Head of caudate nucleus (tissue), 42 donors: ENCODE results near the gene TSSK2.
"Not testable (repeated sequence)": the region's sequence is repeated elsewhere in the genome, so short reads cannot be mapped to it uniquely, and the experiment has no call there.

Experiments used
- DNase-seq, 42 donors: peaks; one replicate each; pipeline versions ENCODE4 v3.0.0 to v3.0.0-alpha.2; 2020 to 2021; ENCODE audit warnings: mixed read lengths in 7 of 42
- intact Hi-C: fragments of 100-400 bp; cut with DNase I; formaldehyde crosslinking; loops from one replicate; pipeline ENCODE4 v1.15.0; 2022

The TSSK2 gene

GRCh38 chr22:19151329-19152191, 20.5 kb downstream of the TSSK2 start:
- intact Hi-C loops = no loop called here
- DNase-seq = no peak

DNA sequence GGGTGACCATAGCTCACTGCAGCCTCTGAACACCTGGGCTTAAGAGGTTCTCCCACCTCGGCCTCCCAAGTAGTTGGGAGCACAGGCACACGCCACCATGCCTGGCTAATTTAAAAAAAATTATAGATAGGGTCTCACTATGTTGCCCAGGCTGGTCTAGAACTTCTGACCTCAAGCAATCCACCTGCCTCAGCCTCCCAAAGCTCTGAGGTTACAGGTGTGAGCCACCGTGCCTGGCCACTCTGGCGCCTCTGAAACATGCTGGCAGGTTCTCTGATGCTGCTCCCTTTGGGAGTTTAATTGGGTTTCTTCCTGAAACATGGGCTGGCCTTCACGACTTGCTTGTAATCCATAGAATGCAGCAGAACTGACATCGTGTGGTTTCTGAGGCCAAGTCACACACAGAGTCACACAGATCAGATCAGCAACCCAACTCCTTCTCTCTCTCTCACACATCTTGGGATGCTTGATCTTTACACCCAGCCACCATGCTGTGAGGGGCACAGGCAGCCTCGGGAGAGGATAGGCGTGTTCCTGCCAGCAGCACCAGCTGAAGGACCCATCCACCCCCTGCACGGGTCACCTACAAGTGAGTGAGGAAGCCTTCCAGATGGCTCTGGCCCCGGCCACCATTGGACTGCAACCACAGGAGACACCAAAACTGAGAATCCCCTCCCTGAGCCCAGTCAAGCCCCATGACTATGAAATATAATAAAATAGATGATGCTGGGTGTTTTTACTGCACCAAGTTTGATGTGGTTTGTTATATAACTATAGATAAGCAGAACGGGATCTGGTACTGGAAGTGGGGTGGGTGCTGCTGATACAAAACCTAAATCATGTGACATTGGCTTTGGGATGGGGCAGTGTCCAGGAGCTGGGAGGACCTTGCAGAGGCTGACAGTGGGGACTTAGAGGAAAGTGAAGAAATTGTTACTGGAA, 22.1 kb downstream of the TSSK2 start:
- DNase-seq = no peak
- intact Hi-C loops = no loop called here

DNA sequence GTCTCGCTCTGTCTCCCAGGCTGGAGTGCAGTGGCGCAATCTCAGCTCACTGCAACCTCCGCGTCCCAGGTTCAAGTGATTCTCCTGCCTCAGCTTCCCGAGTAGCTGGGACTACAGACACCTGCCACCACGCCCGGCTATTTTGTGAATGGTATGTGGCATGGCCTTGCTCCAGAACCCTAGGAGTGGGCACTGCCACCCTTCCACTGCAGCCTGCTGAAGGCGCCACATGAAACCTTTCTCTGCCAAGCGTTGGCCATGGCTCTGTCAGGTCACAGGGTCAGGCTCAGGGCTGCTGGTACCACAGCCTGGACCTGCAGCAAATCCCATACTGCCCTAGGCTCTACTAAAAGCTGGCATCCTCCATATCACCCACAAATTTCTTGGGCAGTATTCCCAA, 25.0 kb downstream of the TSSK2 start:
- intact Hi-C loops, DNase-seq: not testable (repeated sequence)

DNA sequence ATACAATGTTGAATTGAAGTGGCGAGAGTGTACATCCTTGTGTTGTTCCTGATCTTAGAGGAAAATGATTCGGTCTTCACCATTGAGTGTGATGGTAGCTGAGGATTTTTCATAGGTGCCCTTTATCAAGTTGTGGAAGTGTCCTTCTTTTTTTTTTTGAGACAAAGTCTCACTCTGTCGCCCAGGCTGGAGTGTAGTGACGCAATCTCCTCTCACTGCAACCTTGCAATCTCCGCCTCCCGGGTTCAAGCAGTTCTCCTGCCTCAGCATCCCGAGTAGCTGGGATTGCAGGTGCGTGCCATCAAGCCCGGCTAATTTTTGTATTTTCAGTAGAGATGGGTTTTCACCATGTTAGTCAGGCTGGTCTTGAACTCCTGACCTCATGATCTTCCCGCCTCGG, 27.5 kb downstream of the TSSK2 start:
- DNase-seq, intact Hi-C loops: not testable (repeated sequence)

GRCh38 chr22:19164425-19164824, 33.3 kb downstream of the TSSK2 start:
- intact Hi-C loops = no loop called here
- DNase-seq = no peak

GRCh38 chr22:19166421-19166820, 35.3 kb downstream of the TSSK2 start:
- intact Hi-C loops = no loop called here
- DNase-seq = no peak

GRCh38 chr22:19167106-19167869, 36.2 kb downstream of the TSSK2 start:
- DNase-seq = no peak
- intact Hi-C loops = no loop called here

GRCh38 chr22:19168088-19168890, 37.2 kb downstream of the TSSK2 start:
- DNase-seq = no peak
- intact Hi-C loops = no loop called here

DNA sequence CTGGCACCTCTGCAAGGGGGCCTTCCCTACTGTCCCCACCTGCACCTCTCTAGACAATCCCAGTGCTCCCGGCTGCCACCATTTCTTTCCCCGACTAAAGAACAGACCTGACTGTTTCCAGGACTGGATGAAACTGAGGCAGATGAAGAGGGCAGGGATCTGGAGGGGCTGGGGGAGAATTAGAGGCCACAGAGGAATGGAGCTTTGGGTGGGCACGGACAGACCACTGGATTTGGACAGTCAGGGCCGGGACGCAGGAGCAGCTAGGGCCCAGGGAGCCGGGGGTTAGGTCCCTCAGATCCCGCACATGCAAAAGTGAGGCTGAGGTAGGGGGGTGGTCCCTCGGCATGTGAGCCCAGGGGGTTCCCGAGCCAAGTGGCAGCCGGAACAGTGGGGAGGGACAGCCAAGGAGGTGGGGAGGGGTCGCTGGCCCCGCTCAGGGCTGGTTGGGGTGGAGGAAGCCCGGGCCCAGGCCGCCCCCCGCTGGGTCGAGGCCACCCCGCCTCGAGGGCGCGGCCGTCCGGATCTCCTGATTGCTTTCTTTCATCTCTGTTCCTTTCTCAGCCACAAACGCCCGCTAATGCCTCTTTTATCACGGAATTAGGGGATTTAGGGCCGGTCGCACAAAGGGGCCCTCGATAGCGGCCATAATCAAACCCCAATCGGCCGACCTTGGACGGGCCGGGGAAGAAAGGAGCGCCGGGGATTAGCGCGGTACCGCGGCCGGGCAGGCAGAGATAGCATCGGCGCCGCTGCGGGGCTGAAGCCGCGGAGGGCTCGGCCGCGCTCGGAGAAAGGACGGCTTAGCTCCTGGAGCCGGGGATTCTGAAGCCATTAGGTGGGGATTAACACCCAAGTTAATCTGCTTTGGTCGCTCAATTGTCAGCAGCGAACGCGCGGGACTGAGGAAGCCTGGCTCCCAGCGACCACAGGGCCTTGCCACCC, 38.2 kb downstream of the TSSK2 start:
- intact Hi-C loops = no loop called here
- DNase-seq = no peak

DNA sequence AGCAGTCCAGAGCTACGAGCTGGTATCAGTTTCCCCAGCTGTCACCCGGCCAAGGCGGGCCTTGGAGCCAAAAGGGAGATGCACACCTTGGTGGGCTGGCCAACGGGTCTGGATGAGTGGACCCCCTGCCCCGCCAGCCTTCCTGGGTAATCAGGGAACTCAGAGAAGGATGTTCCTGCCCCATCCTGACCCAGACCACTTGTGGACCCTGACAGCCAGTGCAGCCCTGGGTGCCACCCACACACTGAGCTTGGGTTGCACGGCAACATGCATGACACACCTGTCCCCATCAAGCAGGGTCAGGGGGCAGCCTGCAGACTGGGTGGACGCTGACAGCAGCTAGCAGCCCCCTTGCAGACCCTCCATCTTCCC, 38.8 kb downstream of the TSSK2 start:
- intact Hi-C loops = no loop called here
- DNase-seq = no peak

DNA sequence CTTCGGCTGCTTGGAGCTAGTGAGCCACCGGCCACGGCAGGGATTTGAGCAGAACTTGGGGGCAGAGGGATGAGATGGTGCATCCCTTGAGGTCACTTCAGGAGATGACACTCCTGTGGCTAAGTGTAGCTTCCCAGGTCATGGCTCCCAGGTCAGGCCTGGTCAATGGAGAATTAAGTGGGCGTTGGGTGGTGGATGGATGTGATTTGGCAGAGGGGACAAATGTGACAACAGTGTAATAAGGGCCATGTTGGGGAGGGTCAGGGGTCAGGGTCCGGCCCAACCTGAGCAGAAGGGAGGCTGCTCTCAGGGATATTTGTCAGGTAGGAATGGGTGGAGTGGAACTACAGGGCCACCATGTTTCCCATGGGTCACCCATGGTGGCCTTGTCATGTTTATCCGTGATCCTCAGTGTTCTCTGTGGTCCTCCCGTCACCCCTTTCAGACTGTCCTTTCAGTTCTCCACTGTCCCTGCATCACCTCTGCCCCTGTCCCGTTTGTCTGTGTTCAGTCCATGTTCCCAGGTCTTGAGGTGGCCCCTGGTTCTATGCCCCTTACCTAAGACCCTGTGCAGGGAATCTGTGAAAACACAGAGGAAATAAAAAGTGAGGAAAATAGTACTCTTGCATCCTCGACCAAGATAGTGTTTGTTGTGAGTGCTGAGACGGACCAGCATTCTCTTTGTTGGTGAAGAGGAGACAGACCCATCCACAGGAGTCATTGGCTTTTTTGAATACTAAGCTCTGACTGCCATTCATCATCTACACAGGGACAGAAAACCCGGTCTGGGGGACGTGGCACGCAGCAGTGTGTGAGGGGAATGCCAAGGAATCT, 41.3 kb downstream of the TSSK2 start:
- intact Hi-C loops = no loop called here
- DNase-seq = no peak

- DNase-seq = no peak
- intact Hi-C loops = no loop called here
These were observed 42.2 kb downstream of the TSSK2 start for GRCh38 chr22:19173047-19174035.

- peak in 2 of 42 donors; percentile 28 to 31 for DNase-seq
- intact Hi-C loops = loop anchor here (5.0 kb wide), 2 partner anchors 32 to 258 kb away; partner anchors contain the start of genes ESS2, HIRA and MRPL40
These were observed 43.3 kb downstream of the TSSK2 start for GRCh38 chr22:19174106-19175025.

DNA sequence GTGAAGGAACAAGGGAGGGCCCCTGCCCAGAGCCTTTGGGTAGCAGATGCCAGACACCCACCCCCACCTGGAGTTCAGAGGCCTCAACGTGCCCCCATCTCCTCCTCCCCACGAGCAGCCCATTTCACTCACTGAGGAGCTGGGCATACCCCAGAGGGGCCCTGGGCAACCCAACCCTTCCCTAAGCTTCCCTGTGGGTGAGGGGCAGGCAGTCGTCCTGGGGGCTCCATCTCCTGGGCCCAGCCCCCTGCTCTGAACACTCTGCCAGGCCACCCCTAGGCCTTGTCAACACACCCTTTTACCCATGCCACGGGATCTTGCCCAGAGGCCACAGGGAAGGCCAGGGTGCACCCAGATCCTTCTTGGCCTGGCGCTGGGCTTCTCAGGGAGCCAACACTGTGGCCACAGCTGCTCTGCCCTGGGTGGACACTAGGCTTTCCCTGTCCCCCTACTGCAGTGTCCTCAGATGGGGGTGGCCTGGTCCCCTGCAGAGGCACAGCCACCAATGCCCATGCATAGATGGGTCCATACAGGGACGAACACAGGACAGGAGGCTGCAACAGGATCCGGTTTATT, 44.0 kb downstream of the TSSK2 start:
- no peak for DNase-seq
- intact Hi-C loops = loop anchor here (5.0 kb wide), 2 partner anchors 33 to 257 kb away; partner anchors contain the start of genes ESS2, HIRA and MRPL40
